Measurements from ENCODE around the gene KMT2A.
"Not testable (repeated sequence)": the region's sequence is repeated elsewhere in the genome, so short reads cannot be mapped to it uniquely, and the experiment has no call there.

The KMT2A gene

DNA sequence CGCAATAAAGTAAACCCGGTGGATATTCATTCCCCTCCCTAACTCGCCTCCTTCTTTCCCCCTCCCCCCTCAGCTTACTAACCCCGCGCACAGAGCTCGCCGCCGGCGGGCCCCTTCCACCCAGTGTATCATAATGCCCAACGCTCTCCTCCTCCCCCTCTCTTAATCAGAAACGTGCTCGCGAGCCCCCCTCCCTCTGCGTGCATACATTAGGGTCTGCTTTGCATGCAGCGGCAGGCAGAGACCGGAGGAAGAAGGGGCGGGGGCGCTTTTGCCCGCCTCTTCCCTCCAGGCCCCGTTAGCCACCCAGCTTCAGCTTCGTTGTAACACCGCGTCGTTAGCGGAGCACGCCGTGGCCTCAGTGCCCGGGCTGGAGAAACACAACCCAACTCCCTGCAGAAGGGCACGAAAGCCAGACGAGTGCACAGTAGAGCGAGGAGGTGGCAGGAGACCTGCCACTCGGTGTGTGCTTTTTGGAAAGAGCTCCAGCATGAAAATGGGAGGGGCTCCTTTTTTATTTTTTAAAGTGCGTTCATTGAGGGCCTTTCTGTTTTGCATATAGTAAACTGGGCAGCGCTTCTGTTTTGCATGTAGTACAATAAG, 901 bp upstream of the KMT2A start:
- peak in 1 of 2 donors; percentile 41 for DNase-seq (ENCODE audit: low read depth in 2 of 2)

DNA sequence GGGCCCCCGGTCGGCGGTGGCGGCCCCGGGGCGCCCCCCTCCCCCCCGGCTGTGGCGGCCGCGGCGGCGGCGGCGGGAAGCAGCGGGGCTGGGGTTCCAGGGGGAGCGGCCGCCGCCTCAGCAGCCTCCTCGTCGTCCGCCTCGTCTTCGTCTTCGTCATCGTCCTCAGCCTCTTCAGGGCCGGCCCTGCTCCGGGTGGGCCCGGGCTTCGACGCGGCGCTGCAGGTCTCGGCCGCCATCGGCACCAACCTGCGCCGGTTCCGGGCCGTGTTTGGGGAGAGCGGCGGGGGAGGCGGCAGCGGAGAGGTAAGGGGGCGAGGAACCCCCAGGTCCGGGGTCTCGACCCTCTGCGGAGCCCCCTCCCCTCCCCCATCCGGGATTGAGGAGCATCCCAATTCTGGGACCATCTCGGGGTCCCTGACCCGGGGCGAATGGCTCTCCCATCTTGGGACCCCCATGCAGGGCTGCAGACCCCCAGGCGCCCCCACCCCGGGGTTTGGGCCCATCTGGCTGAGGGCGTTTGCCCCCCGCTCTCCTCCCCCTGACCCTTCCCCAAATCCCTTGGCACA, 431 bp downstream of the KMT2A start:
- DNase-seq (ENCODE audit: low read depth in 2 of 2): no peak

DNA sequence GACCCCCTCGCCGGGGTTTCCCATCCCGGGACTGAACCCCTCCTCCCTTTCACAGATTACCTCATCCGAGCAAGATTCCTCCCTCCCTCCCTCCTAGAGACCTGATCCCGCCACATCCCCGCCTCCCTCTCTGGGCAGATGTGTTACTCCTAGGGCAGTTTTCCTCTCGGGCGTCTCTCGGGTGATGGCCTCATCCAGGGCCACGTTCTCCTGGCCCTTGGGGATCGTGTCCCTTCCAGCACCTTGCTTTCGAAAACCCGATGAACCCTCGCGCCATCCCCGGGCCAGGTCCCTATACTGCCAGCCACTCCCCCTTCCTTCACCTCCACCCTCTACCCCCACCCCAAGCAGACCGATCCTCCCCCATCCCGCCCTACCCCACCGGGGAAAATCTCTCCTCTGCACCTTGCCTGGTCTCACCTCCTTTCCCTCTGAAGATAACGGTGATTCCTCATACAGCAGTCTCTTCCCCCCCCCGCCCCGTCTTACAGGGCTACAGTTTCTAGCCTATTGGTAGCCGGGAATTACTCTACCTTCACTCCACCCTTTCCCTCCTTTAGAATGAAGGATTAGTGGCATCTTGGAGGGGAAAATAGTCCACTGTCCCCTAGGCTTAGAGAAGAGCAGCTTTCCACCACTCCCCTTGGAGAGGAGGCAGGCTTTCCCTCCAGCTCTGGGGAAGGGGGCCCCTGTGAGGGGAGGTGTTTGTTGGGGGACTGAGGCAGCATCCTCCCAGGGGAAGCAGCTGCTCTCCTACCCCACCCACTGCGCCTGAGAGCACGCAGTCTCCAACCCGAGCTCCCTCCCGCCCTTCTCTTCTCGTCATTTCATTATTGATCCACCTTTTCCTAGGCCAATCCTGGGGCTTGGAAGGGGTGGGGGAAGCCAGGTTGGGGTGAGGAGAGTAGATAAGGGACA, 1.2 kb downstream of the KMT2A start:
- DNase-seq (ENCODE audit: low read depth in 2 of 2): peak in 1 of 2 donors; percentile 35

DNA sequence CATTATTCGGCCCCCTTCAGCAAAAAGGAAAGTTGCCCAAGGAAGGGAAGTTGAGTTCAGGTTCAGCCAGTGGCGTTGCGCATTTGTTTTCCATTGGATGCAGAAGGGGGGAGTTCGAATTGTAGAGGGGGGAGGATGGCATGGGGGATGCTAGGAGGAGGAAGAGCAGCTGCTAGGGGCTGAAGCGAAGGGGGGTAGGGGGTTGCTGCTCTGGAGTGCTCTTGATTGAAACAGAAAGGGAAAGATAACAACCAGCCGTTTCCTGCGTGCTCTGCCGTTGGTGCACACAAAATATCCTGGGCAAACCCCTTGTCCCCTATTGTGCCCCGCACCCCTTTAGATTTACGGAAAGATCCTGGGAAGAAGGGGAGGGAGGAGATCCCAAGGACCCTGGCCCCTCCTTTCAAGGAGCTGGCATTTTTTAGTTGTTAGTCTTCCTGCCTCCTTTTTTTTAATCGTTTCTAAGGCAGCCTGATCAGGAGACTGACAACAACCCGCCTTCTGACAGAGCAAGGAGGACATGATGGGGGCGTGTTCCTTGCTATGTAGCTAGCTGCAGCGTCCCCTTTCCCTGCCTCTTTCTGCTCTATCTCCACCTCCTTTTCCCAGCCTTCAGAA, 2.1 kb downstream of the KMT2A start:
- peak in 1 of 2 donors; percentile 21 for DNase-seq (ENCODE audit: low read depth in 2 of 2)

DNA sequence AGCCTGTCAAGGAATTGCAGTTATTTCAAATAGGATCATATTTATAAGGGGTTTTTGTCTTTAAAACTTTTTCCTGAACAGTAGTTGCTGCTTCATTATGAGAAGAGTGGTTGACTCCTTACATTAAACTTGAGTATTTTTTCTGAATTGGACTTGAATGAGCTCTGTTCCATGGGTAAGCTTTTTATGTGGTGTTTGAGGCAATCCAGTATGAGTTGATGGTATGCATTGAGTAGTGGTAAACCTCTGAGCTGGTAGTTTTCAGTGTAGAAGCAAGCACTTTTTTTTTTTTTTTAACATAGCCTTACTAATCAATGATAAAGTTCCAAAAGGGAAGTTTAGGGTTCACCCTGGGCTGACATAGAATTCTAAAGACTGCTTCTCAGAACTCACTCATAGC, 3.4 kb downstream of the KMT2A start:
- DNase-seq (ENCODE audit: low read depth in 2 of 2): no peak

DNA sequence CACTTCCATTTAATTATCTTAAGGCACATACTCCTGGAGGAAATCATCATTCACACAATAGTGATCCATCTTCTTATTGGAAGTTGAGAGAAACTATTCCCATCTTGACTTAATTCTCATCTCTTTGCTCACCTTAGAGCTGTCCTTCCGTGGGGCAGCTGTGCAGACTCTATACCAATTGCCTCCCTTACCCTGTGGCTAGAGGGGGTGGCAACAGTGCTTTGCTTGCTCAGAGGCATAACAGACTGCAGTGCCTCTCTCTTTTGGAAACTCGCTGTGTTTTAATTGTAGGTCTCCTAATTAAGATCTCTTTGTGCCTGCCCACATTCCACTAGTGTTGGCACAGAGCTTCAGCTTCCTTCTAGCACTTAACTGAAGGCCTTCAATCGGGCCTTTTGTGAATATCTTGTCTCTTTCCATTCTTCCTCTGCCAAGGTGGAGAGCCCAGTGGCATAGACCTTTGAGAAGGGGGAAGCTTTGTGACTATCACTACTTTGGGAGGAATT, 5.5 kb downstream of the KMT2A start:
- DNase-seq (ENCODE audit: low read depth in 2 of 2): no peak

DNA sequence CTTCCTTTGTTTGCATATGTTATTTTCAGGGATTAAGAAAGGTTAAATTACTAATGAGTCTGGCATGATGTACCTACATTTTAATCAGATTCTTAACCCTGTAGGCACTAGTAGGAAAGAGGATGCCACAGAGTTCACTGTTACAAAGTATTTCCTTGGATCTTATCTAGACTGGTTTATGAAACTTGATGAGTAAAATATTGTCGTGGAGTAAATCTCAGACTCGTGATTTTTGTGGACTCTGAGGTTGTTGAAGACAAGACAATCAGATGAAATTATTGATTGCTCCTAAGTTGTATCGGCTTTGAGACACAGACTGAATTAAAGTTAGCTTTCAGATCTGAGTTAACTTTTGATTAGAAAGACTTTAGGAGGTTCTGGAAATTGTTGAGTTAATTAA, 6.0 kb downstream of the KMT2A start:
- no peak for DNase-seq (ENCODE audit: low read depth in 2 of 2)

DNA sequence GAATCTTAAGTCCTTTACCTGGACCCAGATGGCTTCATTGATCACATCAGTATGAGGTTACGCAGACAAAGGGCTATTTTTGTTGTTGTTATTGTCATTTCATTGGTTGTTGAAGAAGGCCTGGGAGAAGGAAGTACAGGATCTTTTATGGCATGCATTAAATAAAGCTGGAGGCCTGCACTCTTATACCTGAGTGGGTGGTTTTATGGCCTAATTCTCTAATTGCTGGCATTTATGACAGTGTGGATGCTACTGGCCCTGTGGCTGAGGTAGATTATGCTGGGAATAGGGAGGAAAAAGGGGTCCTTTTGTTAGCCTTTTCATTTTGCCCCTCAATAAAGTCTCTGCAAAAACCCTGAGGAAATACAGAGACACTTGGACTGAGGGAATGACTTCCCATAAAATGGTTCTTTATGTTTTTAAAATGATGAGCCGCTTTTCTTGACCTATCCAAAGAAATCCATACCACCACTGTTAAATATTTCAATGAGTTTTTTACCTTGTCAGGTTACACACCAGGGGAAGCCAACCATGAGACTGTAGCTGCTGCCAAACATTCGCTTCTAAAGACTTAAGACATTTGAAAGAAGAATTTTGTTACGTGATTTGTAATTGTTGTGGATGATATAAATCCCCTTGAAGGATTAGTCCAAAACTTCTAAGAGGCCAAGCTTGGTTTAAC, 6.8 kb downstream of the KMT2A start:
- DNase-seq (ENCODE audit: low read depth in 2 of 2): no peak

DNA sequence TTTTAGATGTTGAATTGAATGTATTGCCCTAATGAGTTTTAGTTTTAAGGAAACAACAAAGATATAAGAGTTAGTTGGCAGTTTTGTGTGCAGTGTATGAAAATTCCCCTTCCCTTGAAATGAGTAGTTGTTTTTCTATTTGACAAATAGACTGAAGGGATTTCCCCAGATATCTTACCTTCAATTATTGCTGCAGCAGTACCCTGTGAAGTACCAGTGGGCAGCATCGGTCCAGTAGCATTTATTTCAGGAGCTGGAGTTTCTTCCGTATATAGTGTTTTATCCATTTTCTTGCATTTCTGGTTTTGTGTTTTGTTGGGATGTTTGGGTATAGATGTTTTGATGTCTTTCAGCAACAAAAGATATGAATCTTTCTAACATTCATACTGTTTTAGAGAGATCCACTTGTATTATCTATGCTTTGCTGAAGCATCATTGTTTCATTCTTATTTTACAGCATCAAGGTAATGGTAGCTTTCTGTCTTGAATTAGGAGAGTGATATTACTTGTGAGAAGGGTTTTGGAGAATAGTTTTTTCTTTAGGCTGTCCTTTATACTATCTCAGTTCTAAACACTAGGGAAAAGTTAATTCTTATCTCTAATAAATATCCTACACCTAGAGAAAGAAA, 7.4 kb downstream of the KMT2A start:
- no peak for DNase-seq (ENCODE audit: low read depth in 2 of 2)

DNA sequence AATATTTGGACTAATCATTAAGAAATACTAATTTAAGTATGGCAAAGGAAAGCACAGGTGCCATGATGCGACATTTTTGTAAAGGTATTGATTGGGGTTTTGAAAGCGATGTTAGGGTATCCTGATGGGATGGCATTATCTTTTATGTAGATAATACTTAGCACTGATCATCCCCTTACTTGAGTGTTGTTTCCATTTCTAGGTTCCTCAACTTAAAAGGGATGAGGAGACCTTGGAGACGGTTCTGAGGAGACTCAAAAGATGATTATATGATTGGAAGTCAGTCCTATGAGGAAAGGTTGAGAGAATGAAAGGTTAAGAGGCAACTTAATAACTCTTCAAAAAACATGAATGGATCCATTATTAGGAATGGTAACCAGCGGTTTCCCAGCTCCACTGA, 11.1 kb downstream of the KMT2A start:
- DNase-seq (ENCODE audit: low read depth in 2 of 2): no peak

DNA sequence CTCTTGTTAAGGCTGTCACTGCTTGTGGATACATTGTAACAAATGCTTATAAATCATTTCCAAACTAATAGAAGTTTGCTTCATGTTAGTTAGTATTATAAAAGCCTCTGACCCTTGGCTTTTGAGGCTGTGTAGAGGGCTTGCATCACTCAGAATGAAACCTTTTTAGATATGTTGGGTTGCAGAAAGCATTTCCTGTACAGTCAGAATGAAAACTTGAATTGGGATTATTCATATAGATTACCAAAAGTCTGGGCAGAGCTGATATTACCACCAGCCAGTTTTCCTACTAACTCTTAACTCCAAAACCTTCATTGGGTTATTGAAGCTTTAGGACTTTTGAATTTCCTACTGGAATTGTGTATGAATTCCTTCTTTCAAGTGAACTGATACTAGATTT, 12.0 kb downstream of the KMT2A start:
- no peak for DNase-seq (ENCODE audit: low read depth in 2 of 2)

DNA sequence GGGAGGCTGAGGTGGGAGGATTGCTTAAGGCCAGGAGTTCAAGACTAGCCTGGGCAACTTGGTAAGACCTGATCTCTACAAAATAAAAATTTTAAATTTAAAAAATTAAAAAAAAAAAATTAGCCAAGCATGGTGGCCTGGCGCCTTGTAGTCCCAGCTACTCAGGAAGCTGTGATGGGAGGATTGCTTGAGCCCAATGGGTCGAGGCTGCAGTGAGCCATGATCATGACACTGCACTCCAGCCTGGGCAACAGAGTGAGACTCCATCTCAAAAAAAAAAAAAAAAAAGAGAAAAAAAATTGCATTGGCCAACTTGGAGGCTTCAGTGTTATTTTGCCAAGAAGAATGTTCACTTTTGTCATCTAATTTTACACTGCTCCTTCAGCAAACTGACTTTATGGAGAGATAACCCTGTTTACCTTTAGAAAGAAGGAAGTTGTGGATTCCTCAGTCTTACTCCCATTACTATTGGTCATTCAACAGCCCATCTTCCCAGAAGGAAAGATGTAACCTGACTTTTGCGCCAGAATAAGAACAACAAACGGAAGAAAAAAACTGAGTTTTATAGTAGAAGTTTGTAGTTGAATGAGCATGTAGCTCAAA, 13.1 kb downstream of the KMT2A start:
- no peak for DNase-seq (ENCODE audit: low read depth in 2 of 2)

DNA sequence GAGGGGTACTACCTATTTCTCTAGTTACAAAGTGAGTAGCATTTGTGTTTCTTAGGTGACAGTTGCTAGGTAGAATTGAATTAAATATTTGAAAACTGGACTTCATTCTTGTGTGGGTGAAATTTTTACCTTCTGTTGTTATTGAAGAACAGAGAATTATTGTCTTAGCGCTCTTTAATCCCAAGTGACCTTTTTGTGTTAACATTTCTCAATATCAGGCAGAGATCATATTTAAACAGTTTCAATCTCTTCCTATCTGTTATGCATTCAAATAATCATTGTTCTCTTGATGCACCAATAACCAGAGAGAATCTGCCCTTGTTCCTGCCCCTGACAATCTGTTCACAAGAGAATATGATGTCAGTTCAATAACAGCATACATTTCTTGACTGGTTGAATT, 14.2 kb downstream of the KMT2A start:
- no peak for DNase-seq (ENCODE audit: low read depth in 2 of 2)

DNA sequence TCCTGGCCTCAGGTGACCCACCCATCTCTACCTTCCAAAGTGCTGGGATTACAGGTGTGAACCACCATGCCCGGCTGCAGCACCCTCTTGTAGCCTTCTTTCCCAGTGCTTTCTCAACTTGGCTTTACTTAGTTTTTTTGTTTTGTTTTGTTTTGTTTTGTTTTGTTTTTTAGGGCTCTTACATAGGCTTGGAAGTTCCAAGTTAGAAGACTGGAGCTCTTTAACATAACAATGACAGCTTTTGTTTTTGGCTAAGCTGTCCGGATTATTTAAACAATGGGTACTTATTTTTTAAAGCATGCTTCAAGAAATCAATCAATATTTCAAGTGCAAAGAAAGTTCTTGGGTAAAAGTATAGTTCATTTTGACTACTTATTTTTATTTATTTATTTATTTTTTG, 25.9 kb downstream of the KMT2A start:
- no peak for DNase-seq (ENCODE audit: low read depth in 2 of 2)

DNA sequence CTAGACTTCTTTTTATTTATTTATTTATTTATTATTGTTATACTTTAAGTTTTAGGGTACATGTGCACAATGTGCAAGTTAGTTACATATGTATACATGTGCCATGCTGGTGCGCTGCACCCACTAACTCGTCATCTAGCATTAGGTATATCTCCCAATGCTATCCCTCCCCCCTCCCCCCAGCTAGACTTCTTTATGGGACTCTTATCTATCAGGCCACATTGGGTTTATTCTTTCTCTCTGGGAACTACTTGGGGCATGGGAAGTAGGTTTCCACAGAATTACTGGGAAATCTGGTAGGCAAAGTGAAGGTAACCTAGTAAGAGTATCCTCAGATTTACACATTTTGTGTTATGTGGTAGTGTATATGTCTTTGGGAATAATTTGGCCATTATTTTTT, 32.7 kb downstream of the KMT2A start:
- not testable (repeated sequence) for DNase-seq (ENCODE audit: low read depth in 2 of 2)

DNA sequence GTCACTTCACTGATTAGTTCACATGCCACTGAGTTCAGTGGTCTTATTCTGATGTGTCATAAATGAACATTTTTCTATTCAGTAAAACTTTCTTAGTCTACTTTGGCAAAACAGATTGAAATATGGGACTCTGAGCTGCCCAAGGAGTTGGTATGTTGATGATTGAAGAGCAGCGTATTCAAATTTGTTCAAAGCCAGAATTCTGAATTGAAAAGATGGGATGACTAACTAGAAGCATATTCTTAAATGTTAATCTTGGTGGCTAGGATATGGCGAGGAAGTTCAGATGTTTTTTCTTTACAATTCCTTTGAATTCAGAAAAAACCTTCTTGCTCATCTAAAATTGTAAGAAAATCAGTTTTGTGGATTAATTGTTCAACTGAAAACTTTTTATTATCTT, 34.7 kb downstream of the KMT2A start:
- DNase-seq (ENCODE audit: low read depth in 2 of 2): no peak

DNA sequence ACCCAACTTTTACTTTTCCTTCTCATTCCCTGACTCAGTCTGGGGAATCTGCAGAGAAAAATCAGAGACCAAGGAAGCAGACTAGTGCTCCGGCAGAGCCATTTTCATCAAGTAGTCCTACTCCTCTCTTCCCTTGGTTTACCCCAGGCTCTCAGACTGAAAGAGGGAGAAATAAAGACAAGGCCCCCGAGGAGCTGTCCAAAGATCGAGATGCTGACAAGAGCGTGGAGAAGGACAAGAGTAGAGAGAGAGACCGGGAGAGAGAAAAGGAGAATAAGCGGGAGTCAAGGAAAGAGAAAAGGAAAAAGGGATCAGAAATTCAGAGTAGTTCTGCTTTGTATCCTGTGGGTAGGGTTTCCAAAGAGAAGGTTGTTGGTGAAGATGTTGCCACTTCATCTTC, 37.2 kb downstream of the KMT2A start:
- no peak for DNase-seq (ENCODE audit: low read depth in 2 of 2)

DNA sequence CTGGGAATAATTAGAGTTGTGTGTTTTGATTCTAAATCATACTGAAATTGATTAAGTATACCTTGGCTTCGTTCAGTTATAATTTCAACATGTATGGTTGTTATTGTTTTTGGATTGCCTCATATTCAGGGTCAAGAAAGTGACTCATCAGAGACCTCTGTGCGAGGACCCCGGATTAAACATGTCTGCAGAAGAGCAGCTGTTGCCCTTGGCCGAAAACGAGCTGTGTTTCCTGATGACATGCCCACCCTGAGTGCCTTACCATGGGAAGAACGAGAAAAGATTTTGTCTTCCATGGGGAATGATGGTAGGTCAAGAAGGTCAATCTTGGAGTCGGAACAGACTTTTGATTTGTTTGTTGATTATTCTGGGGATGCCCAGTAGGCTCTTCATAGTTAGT, 40.4 kb downstream of the KMT2A start:
- DNase-seq (ENCODE audit: low read depth in 2 of 2): no peak

DNA sequence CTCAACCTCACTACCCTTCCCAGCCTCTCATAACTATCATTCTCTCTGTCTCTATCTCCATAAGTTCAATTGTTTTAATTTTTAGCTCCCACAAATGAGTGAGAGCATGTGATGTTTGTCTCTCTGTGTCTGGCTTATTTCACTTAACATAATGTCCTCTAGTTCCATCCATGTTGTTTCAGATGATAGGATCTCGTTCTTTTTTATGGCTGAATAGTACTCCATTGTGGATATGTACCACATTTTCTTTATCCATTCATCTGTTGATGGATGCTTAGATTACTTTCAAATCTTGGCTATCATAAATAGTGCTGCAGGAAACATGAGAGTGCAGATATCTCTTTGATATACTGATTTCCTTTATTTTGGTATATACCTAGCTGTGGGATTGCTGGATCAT, 44.9 kb downstream of the KMT2A start:
- not testable (repeated sequence) for DNase-seq (ENCODE audit: low read depth in 2 of 2)

DNA sequence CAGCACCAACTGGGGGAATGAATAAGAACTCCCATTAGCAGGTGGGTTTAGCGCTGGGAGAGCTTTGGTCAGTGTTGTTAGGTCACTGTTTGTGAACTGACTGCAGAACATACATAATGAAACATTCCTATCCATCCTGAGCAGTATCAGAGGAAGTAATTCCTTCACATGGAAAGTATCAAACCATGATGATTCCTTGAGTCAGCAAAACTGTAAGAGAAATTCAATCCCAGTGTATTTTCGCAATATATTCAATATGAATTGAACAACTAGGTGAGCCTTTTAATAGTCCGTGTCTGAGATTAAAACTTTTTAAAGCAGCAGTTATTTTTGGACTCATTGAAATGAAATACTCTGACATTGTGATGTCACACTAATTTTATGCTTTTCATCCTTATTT, 48.1 kb downstream of the KMT2A start:
- no peak for DNase-seq (ENCODE audit: low read depth in 2 of 2)

DNA sequence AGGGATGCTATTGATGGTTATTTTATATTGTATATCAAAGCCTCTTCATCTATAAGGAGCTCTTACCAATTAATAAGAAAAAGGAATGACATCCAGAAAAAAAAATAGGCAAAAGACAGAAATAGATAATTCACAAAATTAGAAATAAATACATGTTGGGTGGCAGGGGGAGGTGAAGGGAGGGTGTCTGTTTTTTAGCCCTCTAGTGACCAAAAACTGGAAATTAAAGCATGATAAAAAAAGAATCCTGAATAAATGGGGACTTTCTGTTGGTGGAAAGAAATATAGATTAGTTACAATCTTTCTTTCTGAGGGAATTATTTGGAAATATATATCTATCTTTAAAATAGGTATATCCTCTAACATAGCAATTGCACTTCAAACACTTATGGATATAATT, 49.0 kb downstream of the KMT2A start:
- no peak for DNase-seq (ENCODE audit: low read depth in 2 of 2)

Measured in stimulated activated CD8-positive, alpha-beta memory T cell treated with anti-CD3 and anti-CD28 coated beads, Interleukin-7, amount 100 ng/mL, for 4 hours (primary cell).